ENCODE results near the gene ZNF473.

- TF ChIP-seq NFYB (CRISPR knock-in tag; conservative IDR thresholded peaks at IDR 0.05; ENCODE audit: low read depth) (no peak), CREM (CRISPR knock-in tag; IDR thresholded peaks at IDR 0.05) (no peak), SMAD3 (CRISPR knock-in tag; IDR thresholded peaks at IDR 0.05; ENCODE audit: borderline replicate concordance) (no peak)
Observed at GRCh38 chr19:50005428-50005827, 20.4 kb upstream of the ZNF473 start.

All from WTC11 (cell line).